A549 (cell line): ENCODE measurements around the gene UNC13D. TPM values are rescaled to one million over a fixed set of nuclear protein-coding genes. Genes with fewer than 3 reads are reported as not detected.
A peak's percentile ranks its signal among the peaks of the same experiment; 100 is the strongest.
"Not testable (repeated sequence)": the region's sequence is repeated elsewhere in the genome, so short reads cannot be mapped to it uniquely, and the experiment has no call there.

Source experiments
- ATAC-seq, 2 experiments: fragments of 200-7000 bp in 1 of 2; fragments of >200 bp in 1 of 2; cut with Nextera tagmentation in 1 of 2; cut with Tn5 transposase in 1 of 2; 3 replicates each; pipeline versions ENCODE4 v1.8.0 to v1.9.1; 2018 to 2020; ENCODE audit warnings: mild to moderate bottlenecking in 1 of 2, moderate library complexity in 1 of 2
- CTCF ChIA-PET: fragments of 300-600 bp; sonication (Branson Sonifier 250); formaldehyde crosslinking; extraction: SDS; loops from one replicate; lab custom pipeline; 2021; ENCODE audit warnings: antibody characterized with exemption, inconsistent platforms; lab: Yijun Ruan, JAX
- POLR2A ChIA-PET: fragments of 350-600 bp; formaldehyde crosslinking; extraction: SDS; loops from one replicate; lab custom pipeline; 2021; ENCODE audit warnings: antibody characterized with exemption, inconsistent platforms; lab: Yijun Ruan, JAX
- DNase-seq, 2 experiments: peaks; one replicate each; pipeline versions ENCODE4 v3.0.0 to v3.0.0-alpha.2; 2011 to 2016; ENCODE audit warnings: low read depth in 1 of 2, low spot score in 1 of 2
- FAIRE-seq: peaks from 2 replicates; lab custom pipeline; 2011; peaks lifted over from hg19 to GRCh38; lab: Jason Lieb, UNC
- H3K27ac ChIP-seq, 2 experiments: fragments of >200 bp; sonication (Bioruptor Twin); formaldehyde crosslinking; 3 replicates each; pipeline ENCODE4 v1.5.1; 2016 to 2017
- H3K4me1 ChIP-seq: fragments of >200 bp; sonication (Bioruptor Twin); formaldehyde crosslinking; 3 replicates; pipeline ENCODE4 v1.6.1; 2016
- H3K4me2 ChIP-seq: fragments of >200 bp; sonication (Bioruptor Twin); formaldehyde crosslinking; 3 replicates; pipeline ENCODE4 v1.6.1; 2016
- H3K4me3 ChIP-seq: fragments of >200 bp; sonication (Bioruptor Twin); formaldehyde crosslinking; 3 replicates; pipeline ENCODE4 v1.5.1; 2016
- H3K9me3 ChIP-seq: fragments of >200 bp; sonication (Bioruptor Twin); formaldehyde crosslinking; 3 replicates; pipeline ENCODE4 v1.6.1; 2016
- BHLHE40 ChIP-seq: IDR thresholded peaks from 2 replicates; pipeline ENCODE4 v1.6.1; 2012; ENCODE audit warnings: low read depth, low read length, inconsistent platforms
- EHF ChIP-seq: fragments of 250-450 bp; sonication (Bioruptor Pico); IDR thresholded peaks from 2 replicates; pipeline ENCODE4 v1.5.0; 2020; ENCODE audit warnings: mild to moderate bottlenecking
- FOSB ChIP-seq: fragments of 250-450 bp; sonication (Bioruptor Pico); IDR thresholded peaks from 2 replicates; pipeline ENCODE4 v1.5.0; 2020; ENCODE audit warnings: mild to moderate bottlenecking, moderate library complexity
- FOSL2 ChIP-seq, 2 experiments: fragments of 450-650 bp in 1 of 2; fragments of >200 bp in 1 of 2; sonication (Bioruptor Twin) in 1 of 2; formaldehyde crosslinking; IDR thresholded peaks; 2 replicates each; pipeline versions ENCODE4 v1.5.0 to v1.6.1; 2016 to 2020; ENCODE audit warnings: mild to moderate bottlenecking in 1 of 2, moderate library complexity in 1 of 2
- HDAC2 ChIP-seq: fragments of 200-600 bp; sonication (generic); IDR thresholded peaks from 2 replicates; pipeline ENCODE4 v1.6.1; 2016
- HEYL ChIP-seq: fragments of 250-450 bp; sonication (Bioruptor Pico); IDR thresholded peaks from 2 replicates; pipeline ENCODE4 v1.8.0; 2021; ENCODE audit warnings: mild to moderate bottlenecking, moderate library complexity
- JUN ChIP-seq, 2 experiments: fragments of >200 bp; sonication (Bioruptor Twin); formaldehyde crosslinking; IDR thresholded peaks; 2 replicates in 1 of 2; 3 replicates in 1 of 2; pipeline ENCODE4 v1.6.1; 2016 to 2017
- KDM1A ChIP-seq: fragments of 200-600 bp; sonication (generic); IDR thresholded peaks from 2 replicates; pipeline ENCODE4 v1.6.1; 2016; ENCODE audit warnings: low read depth, mild to moderate bottlenecking
- MAFK ChIP-seq: fragments of 450-650 bp; IDR thresholded peaks from 2 replicates; pipeline ENCODE4 v1.6.1; 2014; ENCODE audit not compliant: partially characterized antibody
- MAX ChIP-seq: IDR thresholded peaks from 2 replicates; pipeline ENCODE4 v1.6.1; 2012
- PHF8 ChIP-seq: fragments of 200-600 bp; sonication (generic); IDR thresholded peaks from 2 replicates; pipeline ENCODE4 v1.6.1; 2016; ENCODE audit warnings: low read depth, mild to moderate bottlenecking, antibody characterized with exemption, moderate library complexity, borderline replicate concordance
- POLR2A ChIP-seq: IDR thresholded peaks from 2 replicates; pipeline ENCODE4 v1.6.1; 2012; ENCODE audit warnings: mild to moderate bottlenecking, low read length
- POLR2AphosphoS2 ChIP-seq: conservative IDR thresholded peaks from 2 replicates; pipeline ENCODE4 v1.6.1; 2012; ENCODE audit warnings: low read length, improper control_type of control experiment, inconsistent platforms
- RFX5 ChIP-seq: fragments of 450-650 bp; IDR thresholded peaks from 2 replicates; pipeline ENCODE4 v1.7.1; 2014; ENCODE audit warnings: antibody characterized with exemption, mild to moderate bottlenecking, moderate library complexity
- USF2 ChIP-seq: fragments of 450-650 bp; IDR thresholded peaks from 2 replicates; pipeline ENCODE4 v1.6.1; 2014; ENCODE audit warnings: antibody characterized with exemption
- WGBS: methylation state at CpG from one replicate; pipeline ENCODE4 v1.1.6; 2017; ENCODE audit errors: missing lambda C conversion rate; 5-methylcytosine and 5-hydroxymethylcytosine counted together
- polyA plus RNA-seq, 4 experiments: library from polyadenylated mRNA; depleted of rRNA in 3 of 4; stranded (reverse); fragments of >200 nt; fragmentation: RNase III in 1 of 4; extraction: RNeasy Plus Mini Kit Qiagen cat#74134 plus additional on column Dnase treatment in 1 of 4; gene quantifications; 2 replicates in 3 of 4; 3 replicates in 1 of 4; pipeline ENCODE4 v1.2.3, GENCODE V29; 2011 to 2017
- TF ChIP-seq, protein P1 (sequence below): fragments of >200 bp; sonication (Bioruptor Twin); formaldehyde crosslinking; IDR thresholded peaks from 3 replicates; pipeline ENCODE4 v1.6.1; 2016

UNC13D gene
- polyA plus RNA-seq, 2 of the 4 experiments (the other 2 are of a cell fraction), result 1.6 to 3.5 TPM

DNA sequence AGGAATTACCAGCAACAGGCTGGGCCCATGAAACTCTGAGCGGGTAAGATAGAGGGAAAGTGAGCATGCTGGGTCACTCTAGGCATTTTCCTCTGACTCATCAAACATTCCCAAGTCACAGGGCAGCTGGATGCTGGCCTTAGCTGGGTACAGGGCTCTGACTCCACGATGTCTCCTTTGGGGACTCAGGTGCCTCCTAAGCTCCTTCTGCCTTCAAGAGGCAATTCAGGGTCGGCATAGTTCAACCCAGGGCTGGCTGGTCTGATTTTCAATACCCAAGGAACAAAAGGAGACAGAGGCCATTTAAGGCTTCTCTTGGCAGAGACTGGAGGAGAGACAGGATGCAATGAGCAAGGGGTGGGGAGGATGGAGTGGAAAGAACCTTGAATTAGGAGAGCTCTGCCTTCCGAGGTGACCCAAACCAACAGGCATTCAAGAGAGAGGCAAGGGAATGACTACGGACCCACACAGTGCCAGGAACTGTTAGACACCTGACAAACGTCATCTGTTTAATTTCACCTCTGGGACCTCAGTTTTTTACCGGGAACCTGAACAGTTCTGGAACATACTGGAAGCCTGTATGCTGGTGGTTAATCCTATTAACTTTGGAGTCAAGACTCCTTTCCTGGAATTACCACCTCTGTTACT, 10.0 kb upstream of the UNC13D start:
- TF ChIP-seq MAFK (peak; percentile 51), POLR2A (no peak), HEYL (CRISPR knock-in tag) (no peak), JUN (IDR thresholded peaks at IDR 0.05) (no peak), FOSB (no peak), POLR2AphosphoS2 (no peak), FOSL2 (IDR thresholded peaks at IDR 0.05) (no peak), FOSL2 (CRISPR knock-in tag; IDR thresholded peaks at IDR 0.05) (peak; percentile 62), PHF8 (no peak), BHLHE40 (no peak), KDM1A (no peak)
- TF ChIP-seq, protein P1, sequence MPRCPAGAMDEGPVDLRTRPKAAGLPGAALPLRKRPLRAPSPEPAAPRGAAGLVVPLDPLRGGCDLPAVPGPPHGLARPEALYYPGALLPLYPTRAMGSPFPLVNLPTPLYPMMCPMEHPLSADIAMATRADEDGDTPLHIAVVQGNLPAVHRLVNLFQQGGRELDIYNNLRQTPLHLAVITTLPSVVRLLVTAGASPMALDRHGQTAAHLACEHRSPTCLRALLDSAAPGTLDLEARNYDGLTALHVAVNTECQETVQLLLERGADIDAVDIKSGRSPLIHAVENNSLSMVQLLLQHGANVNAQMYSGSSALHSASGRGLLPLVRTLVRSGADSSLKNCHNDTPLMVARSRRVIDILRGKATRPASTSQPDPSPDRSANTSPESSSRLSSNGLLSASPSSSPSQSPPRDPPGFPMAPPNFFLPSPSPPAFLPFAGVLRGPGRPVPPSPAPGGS, result no peak
- CTCF ChIA-PET, result interaction anchor here (0.6 to 37.0 kb wide), 10 partner anchors 8 to 148 kb away, joined by 3 to 691 read pairs (median 6); partner anchors contain the start of genes TRIM47, TRIM65 and UNC13D
- WGBS, result 15% methylated on average over 7 of the region's 7 CpGs
- peaks cover 19% of the 10 kb centered on the region for H3K4me1 ChIP-seq
- DNase-seq (peak; percentile 54 to 80), FAIRE-seq (no peak), ATAC-seq (peak; percentile 7 to 15; a peak in 1 of 6 replicates)
- H3K4me3 ChIP-seq, result peak overlapping the region; percentile 58
- peak overlapping the region; percentile 91 for H3K4me2 ChIP-seq
- no peaks in the 10 kb centered on the region for H3K9me3 ChIP-seq
- H3K27ac ChIP-seq, result peak overlapping the region; percentile 83 to 88
- POLR2A ChIA-PET, result interaction anchor here (0.6 to 2.8 kb wide), 7 partner anchors 9 to 411 kb away, joined by 3 to 68 read pairs (median 8); partner anchors contain the start of genes RECQL5, SAP30BP, TRIM47 and UBALD2

GRCh38 chr17:75853433-75853832, 9.2 kb upstream of the UNC13D start:
- Histone ChIP-seq H3K9me3 (no peaks in the 10 kb centered on the region), H3K4me3 (no peak overlapping the region), H3K27ac (peak overlapping the region in 1 of 2 experiments; percentile 88; a peak in 2 of 6 replicates), H3K4me2 (peak overlapping the region; percentile 91), H3K4me1 (peaks cover 22% of the 10 kb centered on the region)
- DNase-seq (no peak), FAIRE-seq (no peak), ATAC-seq (no peak)
- WGBS, result 70% methylated on average over 7 of the region's 7 CpGs
- CTCF ChIA-PET, result interaction anchor here (0.6 to 37.0 kb wide), 11 partner anchors 8 to 116 kb away, joined by 3 to 691 read pairs (median 4); partner anchors contain the start of genes TRIM47, TRIM65 and UNC13D
- TF ChIP-seq HDAC2, result no peak
- no peak for TF ChIP-seq RFX5
- TF ChIP-seq MAX, result no peak
- POLR2A ChIA-PET, result interaction anchor here (0.6 to 2.6 kb wide), 3 partner anchors 39 to 186 kb away, joined by 4 to 68 read pairs (median 4); partner anchors contain the start of genes RECQL5 and SAP30BP

DNA sequence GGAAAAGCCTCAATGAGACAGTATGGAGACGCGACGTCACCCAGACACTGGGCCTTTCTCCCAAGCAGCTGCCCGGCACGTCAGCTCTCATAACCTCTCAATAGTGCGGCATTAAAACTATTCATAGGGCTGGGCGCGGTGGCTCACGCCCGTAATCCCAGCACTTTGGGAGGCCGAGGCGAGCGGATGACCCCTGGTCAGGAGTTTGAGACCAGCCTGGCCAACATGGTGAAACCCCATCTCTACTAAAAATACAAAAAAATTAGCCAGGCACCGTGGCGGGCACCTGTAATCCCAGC, 7.4 kb upstream of the UNC13D start:
- H3K27ac ChIP-seq, DNase-seq, H3K9me3 ChIP-seq, H3K4me3 ChIP-seq, H3K4me2 ChIP-seq, FAIRE-seq, ATAC-seq: not testable (repeated sequence)
- CTCF ChIA-PET, result interaction anchor here (1.5 to 37.0 kb wide), 4 partner anchors 10 to 87 kb away, joined by 6 to 691 read pairs (median 168); partner anchors contain the start of genes GALK1 and TRIM47
- peaks cover 31% of the 10 kb centered on the region for H3K4me1 ChIP-seq
- WGBS, result 97% methylated on average over 15 of the region's 15 CpGs
- POLR2A ChIA-PET, result interaction anchor here (1.7 kb wide), 1 partner anchor 72 kb away, joined by 4 read pairs; no protein-coding TSS in a partner anchor

GRCh38 chr17:75850928-75851692, 6.9 kb upstream of the UNC13D start:
- no peak overlapping the region for H3K4me3 ChIP-seq
- DNase-seq (no peak), FAIRE-seq (no peak), ATAC-seq (no peak)
- H3K9me3 ChIP-seq, result no peaks in the 10 kb centered on the region
- WGBS, result 90% methylated on average over 12 of the region's 12 CpGs
- no peak overlapping the region for H3K27ac ChIP-seq
- TF ChIP-seq EHF (no peak), USF2 (no peak)
- peaks cover 32% of the 10 kb centered on the region for H3K4me1 ChIP-seq
- H3K4me2 ChIP-seq, result no peak overlapping the region
- CTCF ChIA-PET, result interaction anchor here (1.1 to 37.0 kb wide), 6 partner anchors 10 to 87 kb away, joined by 4 to 691 read pairs (median 49); partner anchors contain the start of genes GALK1 and TRIM47
- POLR2A ChIA-PET, result interaction anchor here (1.7 kb wide), 1 partner anchor 71 kb away, joined by 4 read pairs; no protein-coding TSS in a partner anchor
